NOMO-1 (cell line): ENCODE data around the gene IRF2BP1.

Experiments used
- DNase-seq, 2 experiments: peaks; one replicate each; lab custom pipeline; 2025; ENCODE audit not compliant: unreplicated experiment in 2 of 2; lab: John Stamatoyannopoulos, UW

Gene IRF2BP1

GRCh38 chr19:45863335-45863839, 22.6 kb downstream of the IRF2BP1 start:
- DNase-seq, result no peak

GRCh38 chr19:45862564-45863334, 23.2 kb downstream of the IRF2BP1 start, which contains the start of gene SYMPK:
Gene SYMPK (minus strand): TSS chr19:45863147. CDS start chr19:45854495, 8,652 bp downstream.
- DNase-seq, result peak; percentile 98 to 99

DNA sequence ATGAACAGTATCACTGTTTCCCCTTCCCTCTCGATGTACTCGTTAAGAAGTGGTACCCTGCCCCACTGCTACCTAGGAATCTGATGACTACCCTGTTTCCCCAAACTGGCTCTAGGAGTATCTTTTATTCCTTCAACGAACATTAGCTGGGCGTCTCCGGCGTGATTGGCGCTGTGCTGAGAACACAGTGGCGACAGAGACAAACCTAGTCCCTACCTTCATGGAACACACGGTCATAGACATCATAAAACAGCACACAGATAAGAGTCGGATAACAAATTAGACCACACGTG, 23.7 kb downstream of the IRF2BP1 start:
- DNase-seq, result no peak

- DNase-seq, result no peak
These were observed 25.3 kb downstream of the IRF2BP1 start for GRCh38 chr19:45860359-45861259.

GRCh38 chr19:45854167-45854778, 31.7 kb downstream of the IRF2BP1 start:
- DNase-seq, result no peak

- DNase-seq, result no peak
These were observed 33.0 kb downstream of the IRF2BP1 start for GRCh38 chr19:45852983-45853382.

- no peak for DNase-seq
These were observed 33.7 kb downstream of the IRF2BP1 start for GRCh38 chr19:45852145-45852750.

GRCh38 chr19:45848922-45849321, 37.0 kb downstream of the IRF2BP1 start:
- DNase-seq, result no peak

DNA sequence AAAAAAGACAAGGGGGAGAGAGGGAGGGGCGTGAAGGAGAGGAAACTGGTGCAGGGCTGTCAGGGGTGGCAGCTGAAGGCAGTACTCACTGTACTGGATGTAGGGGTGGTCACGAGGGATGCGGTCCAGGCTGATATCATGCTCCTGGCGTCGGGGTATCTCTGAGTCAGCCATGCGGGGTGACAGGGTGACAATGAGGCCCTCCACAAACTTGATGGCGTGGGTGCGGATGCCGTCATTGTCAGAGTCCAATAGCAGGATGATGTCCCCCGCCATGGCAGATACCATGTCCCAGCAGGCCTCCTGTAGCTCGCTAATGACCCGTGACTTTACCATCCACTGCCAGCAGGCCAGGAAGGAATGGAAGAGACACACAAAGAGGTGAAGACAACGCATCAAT, 38.3 kb downstream of the IRF2BP1 start:
- no peak for DNase-seq

DNA sequence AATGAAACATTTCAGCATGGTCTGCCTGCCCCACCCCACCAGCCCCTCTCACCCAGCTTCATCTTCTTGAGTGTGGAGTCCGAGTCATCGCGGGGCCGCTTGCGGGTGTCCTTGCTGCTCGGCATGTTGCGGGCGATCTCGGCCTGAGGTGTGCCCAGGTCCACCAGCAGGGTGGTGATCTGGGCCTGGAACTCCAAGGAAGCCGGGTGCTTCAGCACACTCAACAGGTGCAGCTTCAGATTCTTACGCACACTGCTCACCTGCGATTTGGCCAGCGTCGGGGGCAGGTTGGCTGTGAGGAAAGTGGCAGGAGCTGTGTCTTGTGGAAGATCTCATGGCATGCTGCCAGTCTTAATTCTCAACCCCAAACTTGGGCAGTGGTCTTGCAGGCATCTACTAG, 43.7 kb downstream of the IRF2BP1 start:
- DNase-seq, result no peak

- no peak for DNase-seq
These were observed 51.0 kb downstream of the IRF2BP1 start for GRCh38 chr19:45834970-45835369.
